Gastrocnemius medialis (tissue), 4 donors: ENCODE results near the gene CPS1. TPM values are rescaled to one million over a fixed set of nuclear protein-coding genes. Genes with fewer than 3 reads are reported as not detected.
A peak's percentile ranks its signal among the peaks of the same experiment; 100 is the strongest.

Experiments used
- ATAC-seq, 2 donors: fragments of 150-250 bp; one replicate each; pipeline ENCODE4 v1.9.1; 2016
- DNase-seq, 2 donors: peaks; one replicate each; pipeline ENCODE4 v3.0.0-alpha.2; 2019
- H3K27ac ChIP-seq, 4 donors: fragments of 200-600 bp; sonication (generic); 1 replicate in 1 of 4; 2 replicates in 3 of 4; pipeline ENCODE4 v1.5.1; 2016 to 2018; ENCODE audit warnings: mild to moderate bottlenecking in 2 of 4, moderate library complexity in 1 of 4
- H3K27me3 ChIP-seq, 3 donors: fragments of 200-600 bp; sonication (generic) in 2 of 3; 1 replicate in 1 of 3; 2 replicates in 2 of 3; pipeline versions ENCODE4 v1.5.1 to v1.6.0; 2016 to 2019; ENCODE audit warnings: mild to moderate bottlenecking in 1 of 3, moderate library complexity in 1 of 3
- H3K36me3 ChIP-seq, 2 donors: fragments of 200-600 bp; sonication (generic) in 1 of 2; one replicate each; pipeline ENCODE4 v1.5.1; 2017 to 2018
- H3K4me1 ChIP-seq, 2 donors: fragments of 200-600 bp; sonication (generic) in 1 of 2; one replicate each; pipeline ENCODE4 v1.5.1; 2016 to 2017; ENCODE audit warnings: mild to moderate bottlenecking in 2 of 2
- H3K4me3 ChIP-seq, 4 donors: fragments of 200-600 bp; sonication (generic) in 3 of 4; 1 replicate in 1 of 4; 2 replicates in 3 of 4; pipeline ENCODE4 v1.5.1; 2016 to 2019; ENCODE audit warnings: mild to moderate bottlenecking in 2 of 4
- H3K9me3 ChIP-seq, 3 donors: fragments of 200-600 bp; sonication (generic) in 2 of 3; 1 replicate in 1 of 3; 2 replicates in 2 of 3; pipeline ENCODE4 v1.5.1; 2016 to 2019
- POLR2A ChIP-seq, 2 donors: fragments of 450-650 bp; IDR thresholded peaks; one replicate each; pipeline ENCODE4 v1.6.1; 2017; ENCODE audit warnings: antibody characterized with exemption in 2 of 2, mild to moderate bottlenecking in 2 of 2, moderate library complexity in 2 of 2
- in situ Hi-C, 4 donors: fragments of 200-750 bp; cut with MboI; loops; one replicate each; pipeline versions ENCODE4 v1.15.0 to v1.8.0; 2017; ENCODE audit warnings: low sequenced_read_pairs in 4 of 4
- intact Hi-C: fragments of 100-400 bp; cut with DNase I; formaldehyde crosslinking; loops from one replicate; pipeline ENCODE4 v1.15.1; 2023; ENCODE audit warnings: low total_unique reads
- total RNA-seq, 4 donors: library from RNA; depleted of rRNA; stranded (reverse); fragments of >200 nt; gene quantifications; one replicate each; pipeline versions ENCODE4 v1.1.0 to v1.2.3, GENCODE V29; 2016
- TF ChIP-seq, protein P1 (sequence below), 5 experiments: fragments of 450-650 bp in 3 of 5; fragments of 200-600 bp in 2 of 5; sonication (generic) in 2 of 5; IDR thresholded peaks in 4 of 5; conservative IDR thresholded peaks in 1 of 5; 1 replicate in 4 of 5; 2 replicates in 1 of 5; pipeline ENCODE4 v1.5.1; 2016 to 2019; ENCODE audit warnings: antibody characterized with exemption in 5 of 5, mild to moderate bottlenecking in 3 of 5, moderate library complexity in 3 of 5

The CPS1 gene
- total RNA-seq, 4 donors from 2014 or later = 1.2 to 4.5 (median 2.6) TPM

DNA sequence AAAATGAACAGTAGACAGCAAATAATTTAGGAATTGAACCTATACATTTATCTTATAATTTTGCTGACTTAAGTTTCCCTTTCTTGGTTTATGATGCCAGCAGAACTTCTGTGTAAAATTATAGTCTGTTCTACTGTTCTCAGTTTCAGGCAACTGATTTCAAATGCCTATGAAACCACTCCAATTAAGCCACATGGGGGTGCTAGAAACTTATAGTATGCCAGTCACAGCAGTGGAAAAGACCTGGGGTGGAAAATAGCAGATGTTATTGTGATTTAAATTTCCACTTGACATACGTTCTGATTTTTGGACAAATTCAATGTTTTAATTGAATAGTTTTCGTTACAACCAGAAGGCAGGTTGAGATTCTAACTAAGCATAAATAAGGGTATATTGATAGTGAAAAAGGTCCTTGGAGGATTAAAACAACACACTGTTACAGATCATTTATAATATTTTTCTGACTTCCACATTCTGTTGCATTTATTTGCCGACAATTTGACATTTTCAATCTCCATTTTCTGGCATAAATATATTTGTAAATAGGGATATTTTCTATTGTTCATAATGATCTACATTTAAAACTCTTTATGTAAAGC, 61.4 kb downstream of the CPS1 start:
- H3K4me1 ChIP-seq = no peaks in the 10 kb centered on the region
- intact Hi-C loops = loop anchor here (2.0 to 5.0 kb wide), 2 partner anchors 417 to 539 kb away; no protein-coding TSS in a partner anchor
- no peak overlapping the region for H3K4me3 ChIP-seq
- no peaks in the 10 kb centered on the region for H3K9me3 ChIP-seq
- H3K36me3 ChIP-seq = no peaks in the 10 kb centered on the region
- DNase-seq (no peak), ATAC-seq (peak in 1 of 2 donors; percentile 52)
- H3K27ac ChIP-seq = no peak overlapping the region
- H3K27me3 ChIP-seq = no peaks in the 10 kb centered on the region
- in situ Hi-C loops = loop anchor here in 1 of 4 donors (25.0 kb wide), 1 partner anchor 419 kb away; no protein-coding TSS in a partner anchor
- TF ChIP-seq POLR2A (IDR thresholded peaks at IDR 0.05) = no peak
- TF ChIP-seq, protein P1, sequence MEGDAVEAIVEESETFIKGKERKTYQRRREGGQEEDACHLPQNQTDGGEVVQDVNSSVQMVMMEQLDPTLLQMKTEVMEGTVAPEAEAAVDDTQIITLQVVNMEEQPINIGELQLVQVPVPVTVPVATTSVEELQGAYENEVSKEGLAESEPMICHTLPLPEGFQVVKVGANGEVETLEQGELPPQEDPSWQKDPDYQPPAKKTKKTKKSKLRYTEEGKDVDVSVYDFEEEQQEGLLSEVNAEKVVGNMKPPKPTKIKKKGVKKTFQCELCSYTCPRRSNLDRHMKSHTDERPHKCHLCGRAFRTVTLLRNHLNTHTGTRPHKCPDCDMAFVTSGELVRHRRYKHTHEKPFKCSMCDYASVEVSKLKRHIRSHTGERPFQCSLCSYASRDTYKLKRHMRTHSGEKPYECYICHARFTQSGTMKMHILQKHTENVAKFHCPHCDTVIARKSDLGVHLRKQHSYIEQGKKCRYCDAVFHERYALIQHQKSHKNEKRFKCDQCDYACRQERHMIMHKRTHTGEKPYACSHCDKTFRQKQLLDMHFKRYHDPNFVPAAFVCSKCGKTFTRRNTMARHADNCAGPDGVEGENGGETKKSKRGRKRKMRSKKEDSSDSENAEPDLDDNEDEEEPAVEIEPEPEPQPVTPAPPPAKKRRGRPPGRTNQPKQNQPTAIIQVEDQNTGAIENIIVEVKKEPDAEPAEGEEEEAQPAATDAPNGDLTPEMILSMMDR (IDR thresholded peaks at IDR 0.05 in 4 of 5, conservative IDR thresholded peaks at IDR 0.05 in 1 of 5) = peak in 4 of 5 experiments; percentile 27 to 54 (median 36)

DNA sequence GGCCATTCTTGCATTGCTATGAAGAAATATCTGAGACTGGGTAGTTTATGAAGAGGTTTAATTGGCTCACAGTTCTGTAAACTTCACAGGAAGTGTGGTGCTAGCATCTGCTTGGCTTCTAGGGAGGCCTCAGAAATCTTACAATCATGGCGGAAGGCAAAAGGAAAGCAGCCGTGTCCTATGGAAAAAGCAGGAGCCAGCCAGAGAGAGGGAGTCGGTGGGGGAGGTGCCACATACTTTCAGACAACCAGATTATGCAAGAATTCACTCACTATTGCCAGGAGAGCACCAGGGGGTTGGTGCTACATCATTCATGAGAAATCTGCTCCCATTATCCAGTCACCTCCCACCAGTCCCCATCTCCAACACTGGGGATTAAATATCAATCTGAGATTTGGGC, 64.1 kb downstream of the CPS1 start:
- in situ Hi-C loops = loop anchor here in 1 of 4 donors (25.0 kb wide), 1 partner anchor 417 kb away; no protein-coding TSS in a partner anchor
- Histone ChIP-seq H3K27ac (no peak overlapping the region), H3K36me3 (no peaks in the 10 kb centered on the region), H3K9me3 (no peaks in the 10 kb centered on the region), H3K27me3 (no peaks in the 10 kb centered on the region), H3K4me3 (no peak overlapping the region), H3K4me1 (no peaks in the 10 kb centered on the region)
- DNase-seq = no peak
- no peak for ATAC-seq
- intact Hi-C loops = no loop called here
- TF ChIP-seq, protein P1 (IDR thresholded peaks at IDR 0.05 in 4 of 5, conservative IDR thresholded peaks at IDR 0.05 in 1 of 5) = no peak
- no peak for TF ChIP-seq POLR2A (IDR thresholded peaks at IDR 0.05)

DNA sequence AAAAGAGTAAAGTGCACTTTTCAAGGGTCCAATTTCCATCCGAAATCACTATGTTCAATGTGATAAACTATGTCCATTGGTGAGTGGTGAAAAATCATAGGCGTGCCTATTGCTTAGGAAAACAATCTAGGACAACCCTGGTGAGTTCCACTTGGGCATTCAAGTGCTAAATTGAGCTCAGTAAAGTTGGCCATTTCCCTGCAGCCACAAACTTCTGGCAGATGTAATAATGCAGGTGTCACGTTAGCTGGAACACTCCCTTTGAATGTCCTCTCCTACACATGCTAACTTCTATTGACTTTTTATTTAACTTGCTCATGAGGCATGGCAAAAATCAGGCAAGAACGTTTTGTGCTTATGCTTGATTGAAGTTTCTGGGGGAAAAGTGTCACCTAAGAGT, 67.1 kb downstream of the CPS1 start:
- Histone ChIP-seq H3K4me1 (no peaks in the 10 kb centered on the region), H3K27me3 (no peaks in the 10 kb centered on the region), H3K9me3 (no peaks in the 10 kb centered on the region), H3K27ac (no peak overlapping the region), H3K36me3 (no peaks in the 10 kb centered on the region), H3K4me3 (no peak overlapping the region)
- TF ChIP-seq, protein P1 (IDR thresholded peaks at IDR 0.05 in 4 of 5, conservative IDR thresholded peaks at IDR 0.05 in 1 of 5) = no peak
- no peak for TF ChIP-seq POLR2A (IDR thresholded peaks at IDR 0.05)
- in situ Hi-C loops = loop anchor here in 1 of 4 donors (25.0 kb wide), 1 partner anchor 414 kb away; no protein-coding TSS in a partner anchor
- ATAC-seq (peak in 1 of 2 donors; percentile 69), DNase-seq (no peak)
- intact Hi-C loops = no loop called here

DNA sequence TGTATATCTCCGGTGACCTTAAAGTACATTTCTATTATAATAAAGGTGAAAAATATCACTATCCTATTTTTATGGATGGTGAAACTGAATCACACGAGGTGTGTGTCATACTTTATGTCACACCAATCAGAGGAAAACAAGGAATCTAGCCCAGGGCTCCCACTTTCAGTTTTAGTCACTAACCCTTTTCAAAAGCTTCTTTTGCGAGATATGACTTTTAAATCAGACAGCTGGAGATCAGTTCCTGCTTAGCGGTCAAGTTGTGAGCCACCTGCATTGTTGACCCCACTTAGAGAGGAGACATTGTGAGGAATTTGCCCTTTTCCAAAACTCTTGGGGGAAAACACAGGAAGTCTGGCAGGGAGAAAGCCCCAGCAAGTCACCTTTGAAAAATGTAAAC, 70.5 kb downstream of the CPS1 start:
- no peak overlapping the region for H3K4me3 ChIP-seq
- DNase-seq = no peak
- no peak for ATAC-seq
- H3K27ac ChIP-seq = no peak overlapping the region
- TF ChIP-seq, protein P1 (IDR thresholded peaks at IDR 0.05 in 4 of 5, conservative IDR thresholded peaks at IDR 0.05 in 1 of 5) = no peak
- no peak for TF ChIP-seq POLR2A (IDR thresholded peaks at IDR 0.05)
- H3K36me3 ChIP-seq = no peaks in the 10 kb centered on the region
- no peaks in the 10 kb centered on the region for H3K4me1 ChIP-seq
- no peaks in the 10 kb centered on the region for H3K9me3 ChIP-seq
- in situ Hi-C loops = no loop called here
- no peaks in the 10 kb centered on the region for H3K27me3 ChIP-seq
- intact Hi-C loops = no loop called here
